WERI-Rb-1 (cell line): ENCODE data around the gene COMMD10.

Source experiments
- DNase-seq: peaks from one replicate; pipeline ENCODE4 v3.0.0-alpha.2; 2020
- H3K27ac ChIP-seq: fragments of 250-450 bp; sonication (Bioruptor Pico); 2 replicates; pipeline ENCODE4 v1.5.1; 2020; ENCODE audit warnings: mild to moderate bottlenecking, moderate library complexity
- H3K27me3 ChIP-seq: fragments of 250-450 bp; sonication (Bioruptor Pico); 2 replicates; pipeline ENCODE4 v1.5.1; 2021; ENCODE audit warnings: mild to moderate bottlenecking, low read depth, moderate library complexity; ENCODE audit not compliant: insufficient read depth, severe bottlenecking
- H3K36me3 ChIP-seq: fragments of 250-450 bp; sonication (Bioruptor Pico); 2 replicates; pipeline ENCODE4 v1.5.1; 2020; ENCODE audit warnings: mild to moderate bottlenecking, moderate library complexity
- H3K4me3 ChIP-seq: 2 replicates; pipeline ENCODE4 v1.5.1; 2011; ENCODE audit warnings: low read depth, mild to moderate bottlenecking, control low read depth, low read length
- H3K9me3 ChIP-seq: fragments of 250-450 bp; sonication (Bioruptor Pico); 2 replicates; pipeline ENCODE4 v1.5.1; 2021; ENCODE audit warnings: mild to moderate bottlenecking, moderate library complexity; ENCODE audit not compliant: severe bottlenecking
- CTCF ChIP-seq: IDR thresholded peaks from 2 replicates; pipeline ENCODE4 v1.5.1; 2011; ENCODE audit warnings: low read depth, mild to moderate bottlenecking, control low read depth, inconsistent platforms, low read length

Gene COMMD10

DNA sequence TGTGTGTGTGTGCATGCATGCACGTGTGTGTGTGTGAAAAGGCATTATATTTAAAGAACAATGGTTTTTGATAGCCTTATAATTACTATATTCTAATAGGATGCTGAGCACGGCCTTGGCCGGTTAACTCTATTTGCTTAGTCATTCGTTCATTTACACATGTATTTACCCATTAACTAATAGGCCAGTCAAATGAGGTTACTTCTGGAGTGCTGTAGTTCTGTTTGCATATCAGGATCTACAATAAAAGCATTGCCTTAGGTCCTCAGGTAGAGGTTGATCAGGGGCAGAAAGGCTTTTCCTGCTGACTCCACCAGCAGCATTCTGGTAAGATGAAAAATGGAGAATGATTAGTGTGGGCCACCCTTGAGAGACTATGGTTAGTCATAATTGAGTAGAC lies 219.0 kb downstream of the COMMD10 start:
- Histone ChIP-seq H3K36me3 (no peaks in the 10 kb centered on the region; the same call in 1 of the 2 replicates), H3K27me3 (no peaks in the 10 kb centered on the region), H3K4me3 (no peak overlapping the region), H3K27ac (no peak overlapping the region), H3K9me3 (no peaks in the 10 kb centered on the region)
- no peak for DNase-seq
- TF ChIP-seq CTCF: no peak

GRCh38 chr5:116305899-116306298 lies 221.1 kb downstream of the COMMD10 start:
- no peaks in the 10 kb centered on the region for H3K9me3 ChIP-seq
- DNase-seq: no peak
- no peak overlapping the region for H3K27ac ChIP-seq
- H3K27me3 ChIP-seq: no peaks in the 10 kb centered on the region
- no peak overlapping the region for H3K4me3 ChIP-seq
- no peaks in the 10 kb centered on the region; the same call in 1 of the 2 replicates for H3K36me3 ChIP-seq
- TF ChIP-seq CTCF: no peak

DNA sequence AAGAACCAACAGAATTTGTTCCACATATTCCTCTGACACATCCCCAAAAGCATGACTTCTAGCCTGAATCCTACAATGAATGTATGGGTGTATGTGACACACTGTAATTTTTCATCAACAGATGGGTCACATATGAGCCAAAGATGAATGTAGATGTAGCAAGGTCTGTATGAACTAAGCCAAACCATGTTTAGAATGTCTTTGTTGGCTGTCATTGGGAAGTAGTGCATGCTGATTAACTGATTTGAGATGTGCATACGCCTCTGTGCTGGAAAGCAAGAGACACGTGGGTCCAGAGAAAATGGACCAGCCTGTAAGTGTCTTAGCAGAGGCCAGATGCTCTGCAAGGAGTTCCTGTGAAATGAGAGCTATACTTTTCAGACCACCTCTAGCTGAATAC lies 222.0 kb downstream of the COMMD10 start:
- DNase-seq: no peak
- H3K36me3 ChIP-seq: no peaks in the 10 kb centered on the region; the same call in 1 of the 2 replicates
- no peak overlapping the region for H3K4me3 ChIP-seq
- H3K27ac ChIP-seq: no peak overlapping the region
- no peak for TF ChIP-seq CTCF
- no peaks in the 10 kb centered on the region for H3K9me3 ChIP-seq
- no peaks in the 10 kb centered on the region for H3K27me3 ChIP-seq

GRCh38 chr5:116308391-116308790 lies 223.6 kb downstream of the COMMD10 start:
- TF ChIP-seq CTCF: no peak
- DNase-seq: no peak
- no peaks in the 10 kb centered on the region for H3K9me3 ChIP-seq
- no peaks in the 10 kb centered on the region for H3K27me3 ChIP-seq
- no peak overlapping the region for H3K4me3 ChIP-seq
- no peaks in the 10 kb centered on the region; the same call in 1 of the 2 replicates for H3K36me3 ChIP-seq
- no peak overlapping the region for H3K27ac ChIP-seq

DNA sequence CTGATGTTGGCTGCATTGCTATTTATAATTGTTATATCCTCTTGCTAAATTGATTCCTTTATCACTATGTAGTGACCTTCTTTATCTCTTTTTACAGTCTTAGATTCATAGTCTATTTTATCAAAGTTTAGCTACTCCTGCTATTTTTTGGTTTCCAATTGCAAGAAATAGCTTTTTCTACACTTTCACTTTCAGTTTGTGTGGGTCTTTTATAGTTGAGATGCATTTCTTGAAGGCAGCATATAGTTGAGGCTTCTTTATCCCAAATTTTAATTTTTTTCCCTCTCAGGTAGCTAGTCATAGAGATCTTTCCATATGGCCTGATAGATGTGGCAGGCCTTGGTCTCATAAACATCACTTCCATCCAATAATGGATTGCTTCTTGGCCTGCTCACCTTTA lies 228.5 kb downstream of the COMMD10 start:
- Histone ChIP-seq H3K4me3 (no peak overlapping the region), H3K27ac (no peak overlapping the region)
- TF ChIP-seq CTCF: no peak

GRCh38 chr5:116315531-116315930 lies 230.7 kb downstream of the COMMD10 start:
- TF ChIP-seq CTCF: no peak
- H3K27me3 ChIP-seq: no peaks in the 10 kb centered on the region
- no peaks in the 10 kb centered on the region for H3K36me3 ChIP-seq
- no peaks in the 10 kb centered on the region for H3K9me3 ChIP-seq
- H3K27ac ChIP-seq: no peak overlapping the region
- H3K4me3 ChIP-seq: no peak overlapping the region
- no peak for DNase-seq

More for the DNA sequence above, 228.5 kb downstream of the COMMD10 start:
- no peaks in the 10 kb centered on the region for H3K9me3 ChIP-seq
- DNase-seq: no peak
- H3K36me3 ChIP-seq: no peaks in the 10 kb centered on the region
- no peaks in the 10 kb centered on the region for H3K27me3 ChIP-seq
